Cardiac muscle cell (in vitro differentiated cells and primary cell): ENCODE results near the gene ANKRD40CL. TPM values are rescaled to one million over a fixed set of nuclear protein-coding genes. Genes with fewer than 3 reads are reported as not detected.

Experiments
- DNase-seq, 2 donors: peaks; one replicate each; pipeline versions ENCODE4 v3.0.0 to v3.0.0-alpha.2; 2010 to 2017; ENCODE audit warnings: low read depth in 1 of 2, low spot score in 1 of 2
- H3K27ac ChIP-seq: fragments of 200-600 bp; sonication (generic); 2 replicates; pipeline ENCODE4 v1.5.1; 2016
- H3K27me3 ChIP-seq: fragments of 200-600 bp; sonication (generic); 2 replicates; pipeline ENCODE4 v1.6.0; 2016; ENCODE audit warnings: control low read depth
- H3K36me3 ChIP-seq: fragments of 200-600 bp; sonication (generic); 2 replicates; pipeline ENCODE4 v1.5.1; 2016; ENCODE audit warnings: control low read depth
- H3K4me1 ChIP-seq: fragments of 200-600 bp; sonication (generic); 2 replicates; pipeline ENCODE4 v1.8.1; 2017; ENCODE audit warnings: low read depth, mild to moderate bottlenecking, mixed run types
- H3K4me3 ChIP-seq: fragments of 200-600 bp; sonication (generic); 2 replicates; pipeline ENCODE4 v1.5.1; 2016; ENCODE audit warnings: mild to moderate bottlenecking
- H3K9me3 ChIP-seq: fragments of 200-600 bp; sonication (generic); 2 replicates; pipeline ENCODE4 v1.5.1; 2017; ENCODE audit warnings: low read depth, mild to moderate bottlenecking, control low read depth
- CTCF ChIP-seq: IDR thresholded peaks from 2 replicates; pipeline ENCODE4 v1.5.1; 2012; ENCODE audit warnings: low read depth, mild to moderate bottlenecking, low read length
- polyA plus RNA-seq: library from polyadenylated mRNA; unstranded; fragments of >200 nt; fragmentation: Nextera tagmentation; extraction: Ambion mirVana; gene quantifications from 2 replicates; pipeline ENCODE4 v1.2.1, GENCODE V29; 2016
- total RNA-seq: library from RNA; depleted of rRNA; stranded (reverse); fragments of >200 nt; gene quantifications from 2 replicates; pipeline ENCODE4 v1.2.3, GENCODE V29; 2016

ANKRD40CL gene
- total and polyA plus RNA-seq, 2 experiments from 2014 or later, result not detected

GRCh38 chr17:50758989-50759544, 8.3 kb downstream of the ANKRD40CL start:
- no peaks in the 10 kb centered on the region for H3K9me3 ChIP-seq
- H3K27me3 ChIP-seq, result no peaks in the 10 kb centered on the region
- H3K4me1 ChIP-seq, result peaks cover 15% of the 10 kb centered on the region
- DNase-seq, result peak; percentile 8 to 82
- H3K36me3 ChIP-seq, result peaks cover 3% of the 10 kb centered on the region
- no peak overlapping the region for H3K4me3 ChIP-seq
- no peak for TF ChIP-seq CTCF
- peak overlapping the region; percentile 67 for H3K27ac ChIP-seq

GRCh38 chr17:50758524-50758923, 8.8 kb downstream of the ANKRD40CL start:
- Histone ChIP-seq H3K4me1 (peaks cover 10% of the 10 kb centered on the region), H3K36me3 (peaks cover 7% of the 10 kb centered on the region), H3K4me3 (no peak overlapping the region), H3K27me3 (no peaks in the 10 kb centered on the region), H3K9me3 (no peaks in the 10 kb centered on the region), H3K27ac (peak overlapping the region; percentile 67)
- DNase-seq, result no peak
- no peak for TF ChIP-seq CTCF

- Histone ChIP-seq H3K9me3 (no peaks in the 10 kb centered on the region), H3K4me1 (peaks cover 6% of the 10 kb centered on the region), H3K36me3 (peaks cover 42% of the 10 kb centered on the region), H3K27me3 (no peaks in the 10 kb centered on the region), H3K4me3 (no peak overlapping the region), H3K27ac (peak overlapping the region; percentile 38)
- TF ChIP-seq CTCF, result no peak
- DNase-seq, result no peak
These were observed 12.8 kb downstream of the ANKRD40CL start for GRCh38 chr17:50754521-50754920.

GRCh38 chr17:50749245-50749644, 18.1 kb downstream of the ANKRD40CL start:
- no peak for TF ChIP-seq CTCF
- H3K4me1 ChIP-seq, result peaks cover 9% of the 10 kb centered on the region
- peaks cover 87% of the 10 kb centered on the region for H3K36me3 ChIP-seq
- DNase-seq, result no peak
- H3K27ac ChIP-seq, result no peak overlapping the region
- no peaks in the 10 kb centered on the region for H3K27me3 ChIP-seq
- no peak overlapping the region for H3K4me3 ChIP-seq
- no peaks in the 10 kb centered on the region for H3K9me3 ChIP-seq

GRCh38 chr17:50745631-50746030, 21.7 kb downstream of the ANKRD40CL start:
- peaks cover 9% of the 10 kb centered on the region for H3K4me1 ChIP-seq
- peaks cover 95% of the 10 kb centered on the region for H3K36me3 ChIP-seq
- H3K4me3 ChIP-seq, result no peak overlapping the region
- DNase-seq, result no peak
- H3K27me3 ChIP-seq, result no peaks in the 10 kb centered on the region
- no peak for TF ChIP-seq CTCF
- H3K9me3 ChIP-seq, result no peaks in the 10 kb centered on the region
- no peak overlapping the region for H3K27ac ChIP-seq
